Smooth muscle cell (in vitro differentiated cells): ENCODE measurements around the gene DSCAM. TPM values are rescaled to one million over a fixed set of nuclear protein-coding genes. Genes with fewer than 3 reads are reported as not detected.

Source experiments
- DNase-seq: peaks from one replicate; lab custom pipeline; 2025; ENCODE audit not compliant: unreplicated experiment; lab: John Stamatoyannopoulos, UW
- H2AFZ ChIP-seq: fragments of 200-600 bp; sonication (generic); 2 replicates; pipeline ENCODE4 v1.6.0; 2016; ENCODE audit warnings: antibody characterized with exemption, low read depth, mild to moderate bottlenecking
- H3F3A ChIP-seq: fragments of 200-600 bp; sonication (generic); 2 replicates; pipeline ENCODE4 v1.6.0; 2017; ENCODE audit warnings: antibody characterized with exemption, low read depth
- H3K27ac ChIP-seq: fragments of 200-600 bp; sonication (generic); 2 replicates; pipeline ENCODE4 v1.5.1; 2016; ENCODE audit warnings: low read depth, mild to moderate bottlenecking
- H3K27me3 ChIP-seq: fragments of 200-600 bp; sonication (generic); 2 replicates; pipeline ENCODE4 v1.6.1; 2016; ENCODE audit warnings: low read depth, mild to moderate bottlenecking
- H3K36me3 ChIP-seq: fragments of 200-600 bp; sonication (generic); 2 replicates; pipeline ENCODE4 v1.5.1; 2016; ENCODE audit warnings: low read depth
- H3K4me1 ChIP-seq: fragments of 200-600 bp; sonication (generic); 2 replicates; pipeline ENCODE4 v1.5.1; 2016; ENCODE audit warnings: low read depth
- H3K4me2 ChIP-seq: fragments of 200-600 bp; sonication (generic); 2 replicates; pipeline ENCODE4 v1.6.0; 2016; ENCODE audit warnings: mild to moderate bottlenecking
- H3K4me3 ChIP-seq: fragments of 200-600 bp; sonication (generic); 2 replicates; pipeline ENCODE4 v1.5.1; 2016; ENCODE audit warnings: mild to moderate bottlenecking
- H3K79me2 ChIP-seq: fragments of 200-600 bp; sonication (generic); 2 replicates; pipeline ENCODE4 v1.6.0; 2016; ENCODE audit warnings: low read depth, mild to moderate bottlenecking
- H3K9ac ChIP-seq: fragments of 200-600 bp; sonication (generic); 2 replicates; pipeline ENCODE4 v1.6.0; 2016; ENCODE audit warnings: low read depth
- H3K9me3 ChIP-seq: fragments of 200-600 bp; sonication (generic); replicated peaks from 2 replicates; pipeline ENCODE4 v1.5.1; 2016; ENCODE audit warnings: low read depth
- H4K20me1 ChIP-seq: fragments of 200-600 bp; sonication (generic); 2 replicates; pipeline ENCODE4 v1.6.0; 2016; ENCODE audit warnings: low read depth
- WGBS: methylation state at CpG from one replicate; pipeline ENCODE4 v1.1.7; 2016; ENCODE audit warnings: low lambda C conversion rate; 5-methylcytosine and 5-hydroxymethylcytosine counted together
- polyA plus RNA-seq: library from polyadenylated mRNA; unstranded; fragments of >200 nt; fragmentation: Nextera tagmentation; extraction: Ambion mirVana; gene quantifications from 2 replicates; pipeline ENCODE4 v1.2.1, GENCODE V29; 2016
- total RNA-seq: library from RNA; depleted of rRNA; stranded (reverse); fragments of >200 nt; gene quantifications from 2 replicates; pipeline ENCODE4 v1.2.3, GENCODE V29; 2014
- TF ChIP-seq, protein P1 (sequence below): fragments of 200-600 bp; sonication (generic); IDR thresholded peaks from 2 replicates; pipeline ENCODE4 v1.5.1; 2017; ENCODE audit warnings: borderline replicate concordance, mild to moderate bottlenecking, antibody characterized with exemption; ENCODE audit not compliant: insufficient read depth, poor library complexity, severe bottlenecking

Gene DSCAM
- total and polyA plus RNA-seq, 2 experiments from 2014 or later = not detected

GRCh38 chr21:40729761-40730425 is 117.1 kb downstream of the DSCAM start:
- DNase-seq = no peak
- H3K4me2 ChIP-seq = no peak overlapping the region
- WGBS = 89% methylated on average over 8 of the region's 8 CpGs
- H4K20me1 ChIP-seq = no peaks in the 10 kb centered on the region
- no peaks in the 10 kb centered on the region for H3K36me3 ChIP-seq
- H3K9ac ChIP-seq = no peak overlapping the region
- H3K27me3 ChIP-seq = no peaks in the 10 kb centered on the region
- H3K27ac ChIP-seq = no peak overlapping the region
- no peaks in the 10 kb centered on the region for H3K79me2 ChIP-seq
- TF ChIP-seq, protein P1, sequence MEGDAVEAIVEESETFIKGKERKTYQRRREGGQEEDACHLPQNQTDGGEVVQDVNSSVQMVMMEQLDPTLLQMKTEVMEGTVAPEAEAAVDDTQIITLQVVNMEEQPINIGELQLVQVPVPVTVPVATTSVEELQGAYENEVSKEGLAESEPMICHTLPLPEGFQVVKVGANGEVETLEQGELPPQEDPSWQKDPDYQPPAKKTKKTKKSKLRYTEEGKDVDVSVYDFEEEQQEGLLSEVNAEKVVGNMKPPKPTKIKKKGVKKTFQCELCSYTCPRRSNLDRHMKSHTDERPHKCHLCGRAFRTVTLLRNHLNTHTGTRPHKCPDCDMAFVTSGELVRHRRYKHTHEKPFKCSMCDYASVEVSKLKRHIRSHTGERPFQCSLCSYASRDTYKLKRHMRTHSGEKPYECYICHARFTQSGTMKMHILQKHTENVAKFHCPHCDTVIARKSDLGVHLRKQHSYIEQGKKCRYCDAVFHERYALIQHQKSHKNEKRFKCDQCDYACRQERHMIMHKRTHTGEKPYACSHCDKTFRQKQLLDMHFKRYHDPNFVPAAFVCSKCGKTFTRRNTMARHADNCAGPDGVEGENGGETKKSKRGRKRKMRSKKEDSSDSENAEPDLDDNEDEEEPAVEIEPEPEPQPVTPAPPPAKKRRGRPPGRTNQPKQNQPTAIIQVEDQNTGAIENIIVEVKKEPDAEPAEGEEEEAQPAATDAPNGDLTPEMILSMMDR = no peak
- H3K4me1 ChIP-seq = no peaks in the 10 kb centered on the region
- no peaks in the 10 kb centered on the region for H3K9me3 ChIP-seq
- no peak overlapping the region for H3K4me3 ChIP-seq
- H2AFZ ChIP-seq = no peak overlapping the region
- no peaks in the 10 kb centered on the region for H3F3A ChIP-seq

GRCh38 chr21:40723966-40724365 is 123.0 kb downstream of the DSCAM start:
- peaks cover 4% of the 10 kb centered on the region for H3K9me3 ChIP-seq
- no peaks in the 10 kb centered on the region for H3K79me2 ChIP-seq
- no peaks in the 10 kb centered on the region for H3K36me3 ChIP-seq
- no peak overlapping the region for H3K4me2 ChIP-seq
- TF ChIP-seq, protein P1 = no peak
- WGBS = 86% methylated on average over 5 of the region's 5 CpGs
- no peaks in the 10 kb centered on the region for H3F3A ChIP-seq
- no peak overlapping the region for H2AFZ ChIP-seq
- no peaks in the 10 kb centered on the region for H4K20me1 ChIP-seq
- no peaks in the 10 kb centered on the region for H3K27me3 ChIP-seq
- H3K4me3 ChIP-seq = no peak overlapping the region
- no peaks in the 10 kb centered on the region for H3K4me1 ChIP-seq
- H3K27ac ChIP-seq = no peak overlapping the region
- no peak overlapping the region for H3K9ac ChIP-seq
- DNase-seq = no peak

DNA sequence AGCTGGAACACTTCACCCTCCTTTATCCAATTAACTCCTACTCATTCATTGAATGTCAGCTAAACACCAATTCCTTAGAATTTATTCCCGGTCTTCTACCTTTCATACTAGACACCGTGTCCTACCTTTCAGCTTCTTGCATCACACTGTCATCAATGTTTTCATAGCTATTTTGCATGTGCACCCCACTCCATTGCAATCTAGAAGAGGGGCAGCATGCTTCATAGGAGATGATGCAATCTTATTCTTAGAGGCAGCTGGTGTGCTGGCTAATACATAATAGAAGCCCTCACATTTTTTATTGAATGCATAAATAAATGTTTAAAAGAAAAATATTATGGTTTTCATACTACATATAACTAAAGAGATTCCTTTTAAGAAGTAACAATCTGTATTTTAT is 123.6 kb downstream of the DSCAM start:
- Histone ChIP-seq H3K27ac (no peak overlapping the region), H3K36me3 (no peaks in the 10 kb centered on the region), H3K4me3 (no peak overlapping the region), H3K9ac (no peak overlapping the region), H3K4me1 (no peaks in the 10 kb centered on the region), H4K20me1 (no peaks in the 10 kb centered on the region), H3K27me3 (no peaks in the 10 kb centered on the region), H3K9me3 (peaks cover 4% of the 10 kb centered on the region), H3F3A (no peaks in the 10 kb centered on the region), H3K79me2 (no peaks in the 10 kb centered on the region), H2AFZ (no peak overlapping the region), H3K4me2 (no peak overlapping the region)
- WGBS = 93% methylated on average over 2 of the region's 2 CpGs
- DNase-seq = no peak
- TF ChIP-seq, protein P1 = no peak

GRCh38 chr21:40719615-40720014 is 127.3 kb downstream of the DSCAM start:
- no peaks in the 10 kb centered on the region for H3K27me3 ChIP-seq
- WGBS = 84% methylated on average over 1 of the region's 1 CpG
- no peaks in the 10 kb centered on the region for H3K79me2 ChIP-seq
- no peak for DNase-seq
- H3K4me3 ChIP-seq = no peak overlapping the region
- H3K36me3 ChIP-seq = no peaks in the 10 kb centered on the region
- peaks cover 4% of the 10 kb centered on the region for H3K9me3 ChIP-seq
- H3F3A ChIP-seq = no peaks in the 10 kb centered on the region
- no peak overlapping the region for H3K9ac ChIP-seq
- TF ChIP-seq, protein P1 = no peak
- H3K27ac ChIP-seq = no peak overlapping the region
- H2AFZ ChIP-seq = no peak overlapping the region
- no peaks in the 10 kb centered on the region for H3K4me1 ChIP-seq
- H4K20me1 ChIP-seq = no peaks in the 10 kb centered on the region
- H3K4me2 ChIP-seq = no peak overlapping the region
